HepG2 (cell line): Measurements from ENCODE around the gene C11orf21. TPM values are rescaled to one million over a fixed set of nuclear protein-coding genes. Genes with fewer than 3 reads are reported as not detected.

Source experiments
- ATAC-seq: fragments of 200-7000 bp; cut with Tn5 transposase; 3 replicates; pipeline ENCODE4 v1.9.1; 2020; ENCODE audit warnings: mild to moderate bottlenecking, moderate library complexity
- BruUV-seq: library from RNA; stranded (reverse); fragments of 400-500 nt; replicated peaks from 2 replicates; lab custom pipeline; 2021; lab: Mats Ljungman, UMichigan
- CTCF ChIA-PET: fragments of 300-600 bp; formaldehyde crosslinking; extraction: SDS; loops from one replicate; lab custom pipeline; 2021; ENCODE audit warnings: low total read pairs, inconsistent platforms, low intra/inter-chr PET ratio; lab: Yijun Ruan, JAX
- POLR2A ChIA-PET: fragments of 350-600 bp; sonication (Branson Sonifier 250); formaldehyde crosslinking; loops from one replicate; lab custom pipeline; 2020; ENCODE audit warnings: antibody characterized with exemption, inconsistent platforms; lab: Yijun Ruan, JAX
- DNase-seq: peaks from one replicate; pipeline ENCODE4 v3.0.0-alpha.2; 2015; ENCODE audit warnings: low spot score
- FAIRE-seq: peaks from 3 replicates; lab custom pipeline; 2011; peaks lifted over from hg19 to GRCh38; lab: Jason Lieb, UNC
- H2AFZ ChIP-seq: one replicate; pipeline ENCODE4 v1.6.1; 2011; ENCODE audit warnings: low read length, inconsistent platforms
- H3K27ac ChIP-seq: fragments of 300-600 bp; 3 replicates; pipeline ENCODE4 v1.8.0; 2011; ENCODE audit warnings: mixed run types, mild to moderate bottlenecking, mixed read lengths, low read length, inconsistent platforms; ENCODE audit not compliant: insufficient read depth; ENCODE audit errors: extremely low read length
- H3K27me3 ChIP-seq, 2 experiments: fragments of 200-600 bp in 1 of 2; 2 replicates in 1 of 2; 3 replicates in 1 of 2; pipeline versions ENCODE4 v1.6.0 to v1.8.0; 2011; ENCODE audit warnings: low read length in 2 of 2, mild to moderate bottlenecking in 2 of 2, moderate library complexity in 2 of 2, inconsistent platforms in 1 of 2; ENCODE audit not compliant: insufficient read depth in 2 of 2, control insufficient read depth in 1 of 2
- H3K36me3 ChIP-seq, 2 experiments: fragments of 200-600 bp in 1 of 2; replicated peaks in 1 of 2; 2 replicates in 1 of 2; 3 replicates in 1 of 2; pipeline versions ENCODE4 v1.5.1 to v1.8.0; 2011; ENCODE audit warnings: low read length in 2 of 2, inconsistent platforms in 1 of 2; ENCODE audit not compliant: insufficient read depth in 2 of 2, control insufficient read depth in 1 of 2
- H3K4me1 ChIP-seq: 2 replicates; pipeline ENCODE4 v1.5.1; 2012; ENCODE audit warnings: low read length, inconsistent platforms; ENCODE audit not compliant: insufficient read depth
- H3K4me2 ChIP-seq: 2 replicates; pipeline ENCODE4 v1.6.0; 2011; ENCODE audit warnings: low read depth, low read length, inconsistent platforms
- H3K4me3 ChIP-seq, 3 experiments: fragments of 200-600 bp in 1 of 3; sonication (generic), shearing (Covaris generic) in 1 of 3; replicated peaks in 1 of 3; 2 replicates each; pipeline ENCODE4 v1.5.1; 2011 to 2016; ENCODE audit warnings: low read length in 3 of 3, inconsistent platforms in 2 of 3, low read depth in 2 of 3, mild to moderate bottlenecking in 2 of 3, control low read depth in 1 of 3, mixed read lengths in 1 of 3; ENCODE audit not compliant: insufficient read depth in 1 of 3
- H3K79me2 ChIP-seq: one replicate; pipeline ENCODE4 v1.6.1; 2011; ENCODE audit warnings: low read length, inconsistent platforms; ENCODE audit not compliant: insufficient read depth
- H3K9ac ChIP-seq: 2 replicates; pipeline ENCODE4 v1.6.0; 2011; ENCODE audit warnings: mild to moderate bottlenecking, low read depth, low read length, inconsistent platforms; ENCODE audit not compliant: insufficient read depth
- H3K9me3 ChIP-seq: 2 replicates; pipeline ENCODE4 v1.5.1; 2012; ENCODE audit warnings: mild to moderate bottlenecking, low read length
- H4K20me1 ChIP-seq: 2 replicates; pipeline ENCODE4 v1.6.0; 2011; ENCODE audit warnings: inconsistent platforms, mild to moderate bottlenecking, low read length, moderate library complexity; ENCODE audit not compliant: insufficient read depth
- BCL6 ChIP-seq: IDR thresholded peaks from 2 replicates; pipeline ENCODE4 v1.6.1; 2016; ENCODE audit warnings: missing genetic modification reagents, missing compliant biosample characterization
- EP300 ChIP-seq, 3 experiments: sonication (generic) in 1 of 3; formaldehyde crosslinking in 1 of 3; IDR thresholded peaks; 2 replicates each; pipeline versions ENCODE4 v1.5.1 to v1.6.1; 2011 to 2020; ENCODE audit warnings: low read depth in 2 of 3, low read length in 2 of 3, borderline replicate concordance in 1 of 3, improper control_type of control experiment in 1 of 3, mild to moderate bottlenecking in 1 of 3, missing genetic modification reagents in 1 of 3, moderate library complexity in 1 of 3
- FOSL1 ChIP-seq: sonication (generic); formaldehyde crosslinking; IDR thresholded peaks from 2 replicates; pipeline ENCODE4 v1.9.0; 2021; ENCODE audit warnings: missing genetic modification reagents, borderline replicate concordance
- KAT7 ChIP-seq: IDR thresholded peaks from 2 replicates; pipeline ENCODE4 v1.6.1; 2018; ENCODE audit warnings: borderline replicate concordance, missing compliant biosample characterization
- KDM5B ChIP-seq: sonication (generic); formaldehyde crosslinking; IDR thresholded peaks from 2 replicates; pipeline ENCODE4 v1.4.0; 2020; ENCODE audit warnings: missing genetic modification reagents, mild to moderate bottlenecking, borderline replicate concordance
- KLF13 ChIP-seq: sonication (generic); formaldehyde crosslinking; IDR thresholded peaks from 2 replicates; pipeline ENCODE4 v1.4.0; 2020; ENCODE audit warnings: mild to moderate bottlenecking, missing genetic modification reagents
- PCBP2 ChIP-seq: fragments of 200-400 bp; formaldehyde crosslinking; optimal IDR thresholded peaks from 2 replicates; pipeline ENCODE3; 2018; ENCODE audit warnings: low read length, low read depth; ENCODE audit not compliant: poor library complexity, severe bottlenecking
- SMAD1 ChIP-seq: sonication (generic); formaldehyde crosslinking; IDR thresholded peaks from 2 replicates; pipeline ENCODE4 v1.4.0; 2020; ENCODE audit warnings: missing genetic modification reagents, low read depth, mild to moderate bottlenecking, borderline replicate concordance
- ZFP62 ChIP-seq: sonication (generic); formaldehyde crosslinking; IDR thresholded peaks from 2 replicates; pipeline ENCODE4 v1.4.0; 2020; ENCODE audit warnings: missing genetic modification reagents
- ZNF264 ChIP-seq: sonication (generic); formaldehyde crosslinking; IDR thresholded peaks from 2 replicates; pipeline ENCODE4 v1.4.0; 2020; ENCODE audit warnings: missing genetic modification reagents
- WGBS: methylation state at CpG from one replicate; pipeline ENCODE4 v1.1.6; 2017; ENCODE audit warnings: low lambda C conversion rate; 5-methylcytosine and 5-hydroxymethylcytosine counted together
- in situ Hi-C: cut with HindIII; loops from 2 replicates; pipeline ENCODE4 v1.10.0; 2017; ENCODE audit warnings: low pct_unique_long_range_greater_than_20kb; ENCODE audit not compliant: extremely low pct_ligation_motif_present
- intact Hi-C: fragments of 100-400 bp; cut with micrococcal nuclease; formaldehyde crosslinking; loops from one replicate; pipeline ENCODE4 v1.10.0; 2022; ENCODE audit not compliant: unreplicated experiment
- polyA plus RNA-seq, 8 experiments: library from polyadenylated mRNA; depleted of rRNA in 3 of 8; stranded (reverse) in 7 of 8; unstranded in 1 of 8; fragments of >200 nt; fragmentation: Illumina TruSeq in 4 of 8; extraction: Trizol in 4 of 8; gene quantifications; 2 replicates each; pipeline versions ENCODE4 v1.2.1 to v1.2.3, GENCODE V29; 2011 to 2016; ENCODE audit warnings: low read depth in 4 of 8, missing spikeins in 1 of 8, mixed read lengths in 1 of 8; ENCODE audit not compliant: insufficient read depth in 1 of 8
- total RNA-seq, 5 experiments: library from RNA; depleted of rRNA; stranded (reverse); fragments of >200 nt; fragmentation: Illumina TruSeq; extraction: Trizol; gene quantifications; 2 replicates each; pipeline ENCODE4 v1.2.3, GENCODE V29; 2016; ENCODE audit warnings: low read depth in 1 of 5
- TF ChIP-seq, protein P1 (sequence below): IDR thresholded peaks from 2 replicates; pipeline ENCODE4 v1.6.1; 2016; ENCODE audit warnings: low read depth, control low read depth
- TF ChIP-seq, protein P2 (sequence below): sonication (generic); formaldehyde crosslinking; IDR thresholded peaks from 2 replicates; pipeline ENCODE4 v1.4.0; 2020; ENCODE audit warnings: missing genetic modification reagents; ENCODE audit errors: not compliant biosample characterization
- TF ChIP-seq, protein P3 (sequence below): sonication (generic); formaldehyde crosslinking; IDR thresholded peaks from 2 replicates; pipeline ENCODE4 v1.9.0; 2021; ENCODE audit warnings: missing genetic modification reagents, borderline replicate concordance

The C11orf21 gene
- total and polyA plus RNA-seq, 2 of the 13 experiments (the other 11 are each of a cell fraction or from before 2014, with no cell fraction given): 0.08 TPM; not detected in 1

- FAIRE-seq: no peak
- no peaks in the 10 kb centered on the region for H3K36me3 ChIP-seq
- WGBS: 31% methylated on average over 6 of the region's 14 CpGs
- TF ChIP-seq KLF13: no peak
- no peak for TF ChIP-seq ZFP62 (CRISPR knock-in tag)
- peak; percentile 26 for TF ChIP-seq PCBP2
- no peak for TF ChIP-seq FOSL1 (CRISPR knock-in tag)
- H3K4me1 ChIP-seq: peaks cover 19% of the 10 kb centered on the region
- ChIA-PET CTCF (interaction anchor here (5.7 kb wide), 1 partner anchor 113 kb away, joined by 87 read pairs; no protein-coding TSS in a partner anchor), POLR2A (no interaction called here)
- no peaks in the 10 kb centered on the region for H3K9me3 ChIP-seq
- DNase-seq: no peak
- intact Hi-C loops: no loop called here
- no peak overlapping the region for H3K9ac ChIP-seq
- in situ Hi-C loops: no loop called here
- H4K20me1 ChIP-seq: no peaks in the 10 kb centered on the region
- H3K27ac ChIP-seq: no peak overlapping the region
- no TSS peak for BruUV-seq
- peaks cover 2 to 22% of the 10 kb centered on the region in 2 experiments; a peak in 3 of 5 replicates for H3K27me3 ChIP-seq
- H3K4me2 ChIP-seq: no peak overlapping the region
- no peak overlapping the region for H2AFZ ChIP-seq
- no peak for ATAC-seq
- no peaks in the 10 kb centered on the region for H3K79me2 ChIP-seq
- H3K4me3 ChIP-seq: no peak overlapping the region
These were observed 5.3 kb upstream of the C11orf21 start for GRCh38 chr11:2306877-2307500.

GRCh38 chr11:2306452-2306823 lies 4.7 kb upstream of the C11orf21 start:
- Histone ChIP-seq H3K4me3 (no peak overlapping the region), H2AFZ (no peak overlapping the region), H3K9ac (no peak overlapping the region), H3K4me1 (peaks cover 24% of the 10 kb centered on the region), H3K36me3 (no peaks in the 10 kb centered on the region), H3K4me2 (no peak overlapping the region), H3K79me2 (no peaks in the 10 kb centered on the region), H3K27ac (no peak overlapping the region), H4K20me1 (no peaks in the 10 kb centered on the region), H3K9me3 (no peaks in the 10 kb centered on the region), H3K27me3 (peaks cover 2 to 20% of the 10 kb centered on the region in 2 experiments; a peak in 3 of 5 replicates)
- WGBS: 51% methylated on average over 4 of the region's 4 CpGs
- POLR2A ChIA-PET: no interaction called here
- intact Hi-C loops: no loop called here
- DNase-seq: no peak
- FAIRE-seq: no peak
- in situ Hi-C loops: no loop called here
- no peak for ATAC-seq
- no TSS peak for BruUV-seq
- CTCF ChIA-PET: interaction anchor here (5.7 kb wide), 1 partner anchor 114 kb away, joined by 87 read pairs; no protein-coding TSS in a partner anchor
- TF ChIP-seq KAT7 (no peak), BCL6 (CRISPR knock-in tag) (no peak), SMAD1 (CRISPR knock-in tag) (no peak), KDM5B (CRISPR knock-in tag) (no peak), EP300 (IDR thresholded peaks at IDR 0.05; ENCODE audit: low read depth in 2 of 2, low read length in 2 of 2) (no peak), EP300 (CRISPR knock-in tag; IDR thresholded peaks at IDR 0.05; ENCODE audit: borderline replicate concordance) (no peak), ZNF264 (CRISPR knock-in tag) (no peak)
- TF ChIP-seq, protein P1, sequence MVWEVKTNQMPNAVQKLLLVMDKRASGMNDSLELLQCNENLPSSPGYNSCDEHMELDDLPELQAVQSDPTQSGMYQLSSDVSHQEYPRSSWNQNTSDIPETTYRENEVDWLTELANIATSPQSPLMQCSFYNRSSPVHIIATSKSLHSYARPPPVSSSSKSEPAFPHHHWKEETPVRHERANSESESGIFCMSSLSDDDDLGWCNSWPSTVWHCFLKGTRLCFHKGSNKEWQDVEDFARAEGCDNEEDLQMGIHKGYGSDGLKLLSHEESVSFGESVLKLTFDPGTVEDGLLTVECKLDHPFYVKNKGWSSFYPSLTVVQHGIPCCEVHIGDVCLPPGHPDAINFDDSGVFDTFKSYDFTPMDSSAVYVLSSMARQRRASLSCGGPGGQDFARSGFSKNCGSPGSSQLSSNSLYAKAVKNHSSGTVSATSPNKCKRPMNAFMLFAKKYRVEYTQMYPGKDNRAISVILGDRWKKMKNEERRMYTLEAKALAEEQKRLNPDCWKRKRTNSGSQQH (CRISPR knock-in tag): no peak
- TF ChIP-seq, protein P2, sequence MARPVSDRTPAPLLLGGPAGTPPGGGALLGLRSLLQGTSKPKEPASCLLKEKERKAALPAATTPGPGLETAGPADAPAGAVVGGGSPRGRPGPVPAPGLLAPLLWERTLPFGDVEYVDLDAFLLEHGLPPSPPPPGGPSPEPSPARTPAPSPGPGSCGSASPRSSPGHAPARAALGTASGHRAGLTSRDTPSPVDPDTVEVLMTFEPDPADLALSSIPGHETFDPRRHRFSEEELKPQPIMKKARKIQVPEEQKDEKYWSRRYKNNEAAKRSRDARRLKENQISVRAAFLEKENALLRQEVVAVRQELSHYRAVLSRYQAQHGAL (CRISPR knock-in tag): no peak
- TF ChIP-seq, protein P3, sequence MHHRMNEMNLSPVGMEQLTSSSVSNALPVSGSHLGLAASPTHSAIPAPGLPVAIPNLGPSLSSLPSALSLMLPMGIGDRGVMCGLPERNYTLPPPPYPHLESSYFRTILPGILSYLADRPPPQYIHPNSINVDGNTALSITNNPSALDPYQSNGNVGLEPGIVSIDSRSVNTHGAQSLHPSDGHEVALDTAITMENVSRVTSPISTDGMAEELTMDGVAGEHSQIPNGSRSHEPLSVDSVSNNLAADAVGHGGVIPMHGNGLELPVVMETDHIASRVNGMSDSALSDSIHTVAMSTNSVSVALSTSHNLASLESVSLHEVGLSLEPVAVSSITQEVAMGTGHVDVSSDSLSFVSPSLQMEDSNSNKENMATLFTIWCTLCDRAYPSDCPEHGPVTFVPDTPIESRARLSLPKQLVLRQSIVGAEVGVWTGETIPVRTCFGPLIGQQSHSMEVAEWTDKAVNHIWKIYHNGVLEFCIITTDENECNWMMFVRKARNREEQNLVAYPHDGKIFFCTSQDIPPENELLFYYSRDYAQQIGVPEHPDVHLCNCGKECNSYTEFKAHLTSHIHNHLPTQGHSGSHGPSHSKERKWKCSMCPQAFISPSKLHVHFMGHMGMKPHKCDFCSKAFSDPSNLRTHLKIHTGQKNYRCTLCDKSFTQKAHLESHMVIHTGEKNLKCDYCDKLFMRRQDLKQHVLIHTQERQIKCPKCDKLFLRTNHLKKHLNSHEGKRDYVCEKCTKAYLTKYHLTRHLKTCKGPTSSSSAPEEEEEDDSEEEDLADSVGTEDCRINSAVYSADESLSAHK (CRISPR knock-in tag): no peak
